Hindlimb muscle (tissue), 1 donor: ENCODE data around the gene OBSCN. TPM values are rescaled to one million over a fixed set of nuclear protein-coding genes. Genes with fewer than 3 reads are reported as not detected.

Source experiments
- DNase-seq: peaks from one replicate; pipeline ENCODE4 v3.0.0-alpha.2; 2013
- polyA plus RNA-seq: library from polyadenylated mRNA; unstranded; fragments of 120-200 nt; gene quantifications from one replicate; pipeline ENCODE4 v1.2.1, GENCODE V29; 2013; ENCODE audit not compliant: insufficient read length

OBSCN gene
- polyA plus RNA-seq, 1 donor, result 556 TPM

- DNase-seq, result no peak
Observed at GRCh38 chr1:228341450-228341813, 133.6 kb downstream of the OBSCN start.

- no peak for DNase-seq
Observed at GRCh38 chr1:228341814-228342626, 134.2 kb downstream of the OBSCN start.

GRCh38 chr1:228342627-228343190, 134.9 kb downstream of the OBSCN start:
- DNase-seq, result no peak

DNA sequence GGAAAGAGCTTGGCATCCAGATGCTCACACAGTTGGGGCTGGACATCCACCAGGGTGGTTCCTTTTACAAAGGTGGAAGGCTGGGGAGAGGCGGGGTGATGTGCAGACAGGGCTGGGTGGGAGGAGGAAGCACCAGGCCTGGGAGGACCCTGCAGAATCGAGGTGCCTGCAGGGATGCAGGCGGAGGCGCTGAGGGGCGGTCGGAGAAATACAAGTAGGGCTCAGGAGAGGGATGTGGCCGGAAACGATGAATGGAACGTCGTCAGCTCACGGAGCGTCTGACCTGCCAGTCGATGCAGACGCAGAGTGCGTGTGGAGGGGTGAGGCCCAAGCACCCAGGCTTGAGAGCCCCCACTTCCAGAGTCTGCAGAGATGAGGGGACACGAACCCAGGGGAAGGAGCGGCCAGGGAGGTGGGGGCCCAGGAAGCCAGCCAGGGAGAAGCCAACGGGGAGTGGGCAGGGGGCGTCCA, 135.4 kb downstream of the OBSCN start:
- DNase-seq, result no peak

- DNase-seq, result no peak
Observed at GRCh38 chr1:228344631-228345072, 136.8 kb downstream of the OBSCN start.

GRCh38 chr1:228345201-228345930, 137.5 kb downstream of the OBSCN start:
- DNase-seq, result no peak

- no peak for DNase-seq
Observed at GRCh38 chr1:228346731-228347130, 138.9 kb downstream of the OBSCN start.

GRCh38 chr1:228347181-228347580, 139.3 kb downstream of the OBSCN start:
- no peak for DNase-seq

- DNase-seq, result no peak
Observed at GRCh38 chr1:228348708-228349467, 141.0 kb downstream of the OBSCN start.

- no peak for DNase-seq
Observed at GRCh38 chr1:228349701-228350171, 141.9 kb downstream of the OBSCN start.

- no peak for DNase-seq
Observed at GRCh38 chr1:228350179-228350742, 142.4 kb downstream of the OBSCN start.

GRCh38 chr1:228350831-228351781, 143.3 kb downstream of the OBSCN start:
- no peak for DNase-seq

- DNase-seq, result no peak
Observed at GRCh38 chr1:228351850-228352249, 144.0 kb downstream of the OBSCN start.

- no peak for DNase-seq
Observed at GRCh38 chr1:228352677-228353481, 145.0 kb downstream of the OBSCN start.

DNA sequence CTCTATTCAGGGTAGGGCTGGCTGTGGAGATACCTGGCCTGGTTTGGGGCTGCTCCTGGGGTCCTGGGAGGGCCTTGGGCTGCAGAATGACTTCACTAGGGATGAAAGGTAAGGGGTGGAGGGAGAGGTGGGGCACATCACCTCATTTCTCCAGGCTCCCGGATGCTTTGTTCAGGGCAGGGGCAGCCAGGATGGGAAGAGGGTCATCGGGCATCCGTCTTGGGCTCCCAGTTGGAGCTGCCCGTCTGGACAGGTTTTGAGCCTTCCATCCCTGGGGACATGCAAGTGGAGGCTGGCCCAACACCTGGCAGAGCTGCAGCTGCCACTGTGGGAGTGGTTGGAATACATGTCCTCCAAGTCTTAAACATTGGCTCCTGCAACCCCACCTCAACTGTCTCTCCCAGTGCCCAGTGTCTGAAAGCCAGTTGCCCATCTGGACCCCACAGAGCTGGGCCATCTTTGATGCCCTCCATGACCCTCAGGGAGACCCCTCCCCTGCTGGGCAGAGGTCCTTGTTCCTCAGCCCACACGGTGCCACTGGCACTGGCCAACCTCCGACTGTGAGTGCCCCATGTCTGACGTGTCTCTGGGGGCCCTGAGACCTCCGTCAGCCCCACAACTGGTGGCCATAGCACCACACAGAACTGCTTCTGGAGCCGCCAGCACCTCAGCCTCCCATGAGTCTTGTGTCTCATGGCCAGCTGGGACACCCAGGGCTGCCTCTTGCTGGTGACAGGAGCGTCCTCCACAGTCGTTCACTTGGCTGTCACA, 145.9 kb downstream of the OBSCN start:
- no peak for DNase-seq

DNA sequence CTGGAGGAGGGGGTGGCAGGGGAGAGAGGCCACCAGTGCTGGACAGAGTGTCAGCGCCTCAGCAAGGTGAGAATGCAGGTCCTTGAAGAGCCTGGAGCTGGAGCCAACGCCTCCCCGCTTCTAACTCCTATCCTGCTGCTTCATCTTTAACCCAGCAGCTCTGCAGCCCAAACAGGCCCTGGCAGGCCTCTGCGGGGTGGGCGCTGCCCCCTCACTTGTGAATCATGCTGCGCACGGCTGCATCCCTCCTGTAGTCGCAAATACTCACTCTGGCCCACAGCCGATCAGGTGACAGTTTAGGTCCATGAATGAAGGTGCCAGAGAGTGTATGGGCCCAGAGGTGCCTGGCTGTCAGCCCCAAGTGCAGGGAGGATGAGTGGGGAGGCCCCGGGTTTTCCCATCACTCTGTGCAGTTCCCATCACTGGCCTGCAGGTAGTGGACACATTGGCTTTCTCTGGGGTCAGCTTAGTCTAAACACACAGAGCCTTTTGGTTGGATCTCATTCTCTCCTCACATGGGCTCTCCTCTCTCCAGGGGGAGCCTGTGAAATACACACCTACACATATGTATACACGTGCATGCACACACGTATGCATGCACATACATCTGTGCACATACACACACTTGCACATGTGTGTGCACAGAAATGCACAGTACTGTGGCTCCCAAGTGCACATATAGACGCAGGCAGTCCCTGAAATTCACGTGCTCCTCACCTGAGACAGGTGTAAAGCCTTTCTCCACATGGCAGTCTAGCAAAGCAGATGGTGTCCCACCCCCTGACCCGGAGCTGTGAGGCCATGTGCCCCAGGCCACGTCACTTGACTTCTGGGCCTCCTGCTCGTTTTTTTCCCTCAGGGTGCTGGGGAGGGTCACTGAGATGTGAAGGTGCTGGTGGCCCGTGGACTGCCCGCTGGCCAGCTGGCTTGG, 146.8 kb downstream of the OBSCN start:
- no peak for DNase-seq

GRCh38 chr1:228356897-228357680, 149.2 kb downstream of the OBSCN start:
- DNase-seq, result peak; percentile 38
